ENCODE data around the gene TMEM183A.

DNA sequence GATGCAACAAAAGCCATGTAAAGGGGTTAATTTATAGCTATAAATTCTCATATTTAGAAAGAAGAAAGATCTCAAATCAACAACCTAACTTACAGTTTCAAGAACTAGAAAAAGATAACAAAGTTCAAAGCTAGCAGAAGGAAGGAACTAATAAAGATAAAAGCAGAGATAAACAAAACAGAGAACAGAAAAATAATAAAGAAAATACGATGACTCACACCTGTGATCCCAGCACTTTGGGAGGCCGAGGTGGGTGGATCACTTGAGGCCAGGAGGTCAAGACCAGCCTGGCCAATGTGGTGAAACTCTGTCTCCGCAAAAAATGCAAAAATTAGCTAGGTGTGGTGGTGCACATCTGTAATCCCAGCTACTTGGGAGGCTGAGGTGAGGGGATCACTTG, 12.4 kb upstream of the TMEM183A start:
- TF ChIP-seq POLR2AphosphoS5 (IDR thresholded peaks at IDR 0.05; ENCODE audit: low read depth, low read length) (no peak), POLR2A (IDR thresholded peaks at IDR 0.05; ENCODE audit: low read depth, low read length) (no peak)

Data from GM12891 (cell line).